Heart right ventricle (tissue), 16 donors: Measurements from ENCODE around the gene SMIM44. TPM values are rescaled to one million over a fixed set of nuclear protein-coding genes. Genes with fewer than 3 reads are reported as not detected.

Experiments used
- ATAC-seq, 8 donors: fragments of 200-7000 bp; cut with Tn5 transposase; one replicate each; pipeline ENCODE4 v1.9.1; 2020; ENCODE audit warnings: mild to moderate bottlenecking in 8 of 8, moderate library complexity in 8 of 8, moderate number of reproducible peaks in 1 of 8
- DNase-seq, 2 donors: peaks; one replicate each; pipeline ENCODE4 v3.0.0-alpha.2; 2020
- H3K27ac ChIP-seq, 10 donors: fragments of 200-600 bp; sonication (generic) in 2 of 10; one replicate each; pipeline versions ENCODE4 v1.5.0 to v1.8.0; 2020 to 2022; ENCODE audit warnings: mild to moderate bottlenecking in 3 of 10
- H3K27me3 ChIP-seq, 7 donors: fragments of 200-600 bp; one replicate each; pipeline ENCODE4 v1.8.0; 2021 to 2022; ENCODE audit warnings: mild to moderate bottlenecking in 2 of 7
- H3K36me3 ChIP-seq, 9 donors: fragments of 200-600 bp; sonication (generic) in 1 of 9; one replicate each; pipeline versions ENCODE4 v1.5.0 to v1.8.0; 2020 to 2022; ENCODE audit warnings: mild to moderate bottlenecking in 2 of 9
- H3K4me1 ChIP-seq, 9 donors: fragments of 200-600 bp; sonication (generic) in 1 of 9; one replicate each; pipeline versions ENCODE4 v1.5.0 to v1.8.0; 2020 to 2022; ENCODE audit warnings: mild to moderate bottlenecking in 4 of 9
- H3K4me3 ChIP-seq, 10 donors: fragments of 200-600 bp; sonication (generic) in 2 of 10; one replicate each; pipeline versions ENCODE4 v1.5.0 to v1.8.0; 2020 to 2022; ENCODE audit warnings: mild to moderate bottlenecking in 7 of 10, moderate library complexity in 2 of 10
- H3K9me3 ChIP-seq, 11 donors: fragments of 200-600 bp in 10 of 11; sonication (generic) in 2 of 11; one replicate each; pipeline versions ENCODE4 v1.5.0 to v1.8.0; 2013 to 2022; ENCODE audit warnings: mild to moderate bottlenecking in 2 of 11, control low read depth in 1 of 11, moderate library complexity in 1 of 11
- CTCF ChIP-seq, 9 donors: fragments of 200-600 bp; sonication (generic) in 2 of 9; IDR thresholded peaks; one replicate each; pipeline versions ENCODE4 v1.5.0 to v1.8.0; 2021 to 2022; ENCODE audit warnings: antibody characterized with exemption in 9 of 9, mild to moderate bottlenecking in 5 of 9, moderate library complexity in 1 of 9
- WGBS, 2 donors: extraction: QIAGEN DNeasy Blood & Tissue Kit; methylation state at CpG; one replicate each; pipeline ENCODE4 v1.1.7; 2013; ENCODE audit warnings: inconsistent platforms in 1 of 2; 5-methylcytosine and 5-hydroxymethylcytosine counted together
- intact Hi-C, 10 donors: fragments of 100-400 bp; cut with DNase I; formaldehyde crosslinking; loops; one replicate each; pipeline versions ENCODE4 v1.11.1 to v1.14.2; 2022
- polyA plus RNA-seq, 2 donors: library from polyadenylated mRNA; stranded (reverse); fragments of 200-250 nt; gene quantifications; one replicate each; pipeline ENCODE4 v1.2.3, GENCODE V29; 2013
- total RNA-seq, 10 donors: library from RNA; stranded (reverse); fragmentation: NEBNext Ultra II Directional in 3 of 10; extraction: Animal tissue kit (Norgen Biotek cat#: 25700) in 3 of 10; gene quantifications; one replicate each; pipeline versions ENCODE4 v1.2.1 to v1.2.4, GENCODE V29; 2021 to 2023
- donor health status: Arrhythmogenic right ventricular cardiomyopathy.
- donor health status: ischemic (EF 13 %, LVEDD 7.1; RV severe dilation, severe dysfunction).
- donor health status: healthy with polysubstance abuse.
- donor health status: DM: no; HTN: yes; CAD: no.
- donor health status: DM: no; HTN: no; CAD: no.
- donor health status: ischemic (EF 25% LVEDD 6.9; RV normal size, moderate dysfunction).
- donor health status: ischemic (EF 25% LVEDD 5.7; RV mildly dilated, moderate dysfunction).
- donor health status: healthy.
- donor health status: DM: yes; HTN: yes; CAD: no.
- donor health status: Ischemic cardiomyopathy.
- donor health status: ischemic (EF 35%, LVEDD 5.7; RV mildly dilated, moderate dysfunction).
- donor health status: nonischemic (EF 11% LVEDD 7.7; RV severe dilation, severe dysfunction).
- donor health status: DM: yes; HTN: yes; CAD: no.
- donor health status: PGD.
- donor health status: ischemic (EF 29% LVEDD 5.4; RV normal size, mild dysfunction).
- donor health status: nonischemic (EF 23%, LVEDD 6.1; RV moderate dilation, normal function).

The SMIM44 gene
- total and polyA plus RNA-seq, 12 donors: not detected

- Histone ChIP-seq H3K4me1 (peaks cover 4 to 44% (median 32%) of the 10 kb centered on the region in 9 donors), H3K27me3 (no peaks in the 10 kb centered on the region), H3K9me3 (no peaks in the 10 kb centered on the region), H3K36me3 (peaks cover 0 to 12% (median 0%) of the 10 kb centered on the region in 9 donors), H3K4me3 (no peak overlapping the region), H3K27ac (no peak overlapping the region)
- 72 to 78% methylated on average over 5 of the region's 5 CpGs for WGBS, 2 donors
- TF ChIP-seq CTCF (IDR thresholded peaks at IDR 0.05): no peak
- DNase-seq (no peak), ATAC-seq (no peak)
- intact Hi-C loops: loop anchor here in 1 of 10 donors (10.0 kb wide), 1 partner anchor 1570 kb away; no protein-coding TSS in a partner anchor
These were observed 21.5 kb upstream of the SMIM44 start for GRCh38 chr19:3504735-3505134.

GRCh38 chr19:3503036-3503572 lies 19.9 kb upstream of the SMIM44 start:
- H3K4me3 ChIP-seq: no peak overlapping the region
- no peaks in the 10 kb centered on the region for H3K27me3 ChIP-seq
- DNase-seq (no peak), ATAC-seq (no peak)
- no peaks in the 10 kb centered on the region for H3K36me3 ChIP-seq
- H3K4me1 ChIP-seq: peaks cover 4 to 39% (median 31%) of the 10 kb centered on the region in 9 donors
- TF ChIP-seq CTCF (IDR thresholded peaks at IDR 0.05): no peak
- H3K27ac ChIP-seq: no peak overlapping the region
- WGBS, 2 donors: 74 to 75% methylated on average over 13 of the region's 13 CpGs
- intact Hi-C loops: loop anchor here in 1 of 10 donors (10.0 kb wide), 1 partner anchor 1568 kb away; no protein-coding TSS in a partner anchor
- no peaks in the 10 kb centered on the region for H3K9me3 ChIP-seq

- no peak for ATAC-seq
- intact Hi-C loops: loop anchor here in 1 of 10 donors (10.0 kb wide), 1 partner anchor 1567 kb away; no protein-coding TSS in a partner anchor
- Histone ChIP-seq H3K4me3 (no peak overlapping the region), H3K4me1 (peaks cover 0 to 27% (median 23%) of the 10 kb centered on the region in 9 donors), H3K27me3 (no peaks in the 10 kb centered on the region), H3K36me3 (peaks cover 0 to 7% (median 0%) of the 10 kb centered on the region in 9 donors), H3K9me3 (no peaks in the 10 kb centered on the region), H3K27ac (no peak overlapping the region)
- WGBS, 2 donors: 89 to 90% methylated on average over 3 of the region's 3 CpGs
- no peak for TF ChIP-seq CTCF (IDR thresholded peaks at IDR 0.05)
- no peak for DNase-seq
These were observed 18.5 kb upstream of the SMIM44 start for GRCh38 chr19:3501780-3502179.

- intact Hi-C loops: loop anchor here in 1 of 10 donors (10.0 kb wide), 1 partner anchor 1566 kb away; no protein-coding TSS in a partner anchor
- WGBS, 2 donors: 0% methylated on average over 52 of the region's 52 CpGs
- H3K4me1 ChIP-seq: peaks cover 0 to 24% (median 17%) of the 10 kb centered on the region in 9 donors
These were observed 17.3 kb upstream of the SMIM44 start, which contains the start of gene DOHH for GRCh38 chr19:3500429-3501101. Gene DOHH, minus strand, starts transcription at chr19:3500674. Its CDS starts 3,860 bp downstream, at chr19:3496814.

More at GRCh38 chr19:3500429-3501101, 17.3 kb upstream of the SMIM44 start, which contains the start of gene DOHH:
- Histone ChIP-seq H3K36me3 (peaks cover 0 to 19% (median 10%) of the 10 kb centered on the region in 9 donors), H3K9me3 (no peaks in the 10 kb centered on the region), H3K27ac (peak within 1 kb of the TSS; percentile 91 to 99 (median 96)), H3K27me3 (no peaks in the 10 kb centered on the region), H3K4me3 (peak within 1 kb of the TSS; percentile 81 to 100 (median 91))
- TF ChIP-seq CTCF (IDR thresholded peaks at IDR 0.05): no peak
- ATAC-seq (peak; percentile 91 to 98 (median 96)), DNase-seq (peak; percentile 95 to 96)
